Omental fat pad (tissue), 4 donors: ENCODE measurements around the gene TUBGCP2. TPM values are rescaled to one million over a fixed set of nuclear protein-coding genes. Genes with fewer than 3 reads are reported as not detected.

ENCODE experiments used
- ATAC-seq: fragments of 150-250 bp; one replicate; pipeline ENCODE4 v1.9.1; 2016; ENCODE audit warnings: mild to moderate bottlenecking, moderate library complexity; ENCODE audit not compliant: low FRiP score
- DNase-seq: peaks from one replicate; pipeline ENCODE4 v3.0.0-alpha.2; 2019; ENCODE audit warnings: low spot score
- CTCF ChIP-seq, 3 donors: fragments of 450-650 bp; IDR thresholded peaks; one replicate each; pipeline ENCODE4 v1.5.1; 2016 to 2017; ENCODE audit warnings: antibody characterized with exemption in 3 of 3, mild to moderate bottlenecking in 3 of 3, moderate library complexity in 2 of 3
- total RNA-seq, 4 donors: library from RNA; depleted of rRNA; stranded (reverse); fragments of >200 nt; gene quantifications; one replicate each; pipeline ENCODE4 v1.1.0, GENCODE V29; 2016

The TUBGCP2 gene
- total RNA-seq, 4 donors from 2014 or later, result 29.0 to 44.5 (median 36.3) TPM

- ATAC-seq (no peak), DNase-seq (no peak)
- TF ChIP-seq CTCF (IDR thresholded peaks at IDR 0.05), result no peak
Observed at GRCh38 chr10:133298466-133298865, 10.2 kb downstream of the TUBGCP2 start.

- ATAC-seq, result no peak
- no peak for DNase-seq
- no peak for TF ChIP-seq CTCF (IDR thresholded peaks at IDR 0.05)
Observed at GRCh38 chr10:133297504-133297903, 11.2 kb downstream of the TUBGCP2 start.

GRCh38 chr10:133295426-133296320 lies 13.0 kb downstream of the TUBGCP2 start:
- ATAC-seq (no peak), DNase-seq (no peak)
- TF ChIP-seq CTCF (IDR thresholded peaks at IDR 0.05), result no peak

GRCh38 chr10:133294189-133294588 lies 14.5 kb downstream of the TUBGCP2 start:
- ATAC-seq (peak; percentile 39), DNase-seq (no peak)
- no peak for TF ChIP-seq CTCF (IDR thresholded peaks at IDR 0.05)

GRCh38 chr10:133293810-133294119 lies 14.9 kb downstream of the TUBGCP2 start:
- no peak for ATAC-seq
- DNase-seq, result no peak
- no peak for TF ChIP-seq CTCF (IDR thresholded peaks at IDR 0.05)

- DNase-seq (no peak), ATAC-seq (no peak)
- TF ChIP-seq CTCF (IDR thresholded peaks at IDR 0.05), result no peak
Observed at GRCh38 chr10:133292919-133293809, 15.5 kb downstream of the TUBGCP2 start.
